PC-3 (cell line): ENCODE measurements around the gene HARBI1. TPM values are rescaled to one million over a fixed set of nuclear protein-coding genes. Genes with fewer than 3 reads are reported as not detected.
A peak's percentile ranks its signal among the peaks of the same experiment; 100 is the strongest.

Experiments used
- ATAC-seq: fragments of 200-7000 bp; cut with Tn5 transposase; 2 replicates; pipeline ENCODE4 v1.9.1; 2020; ENCODE audit warnings: mild to moderate bottlenecking, moderate library complexity
- BruUV-seq: library from RNA; stranded (reverse); fragments of 400-500 nt; replicated peaks from 2 replicates; lab custom pipeline; 2021; lab: Mats Ljungman, UMichigan
- CTCF ChIA-PET: fragments of 300-600 bp; sonication (Branson Sonifier 250); formaldehyde crosslinking; loops from one replicate; lab custom pipeline; 2022; ENCODE audit warnings: antibody characterized with exemption; lab: Charles Lee
- POLR2A ChIA-PET: fragments of 300-600 bp; sonication (Branson Sonifier 250); formaldehyde crosslinking; loops from one replicate; lab custom pipeline; 2022; ENCODE audit warnings: antibody characterized with exemption; ENCODE audit not compliant: unreplicated experiment; lab: Charles Lee
- DNase-seq: peaks from one replicate; pipeline ENCODE4 v3.0.0-alpha.2; 2015
- H2AFZ ChIP-seq: fragments of 300-600 bp; sonication (generic); 2 replicates; pipeline ENCODE4 v1.6.0; 2016; ENCODE audit warnings: antibody characterized with exemption, low read length
- H3F3A ChIP-seq: fragments of 300-600 bp; sonication (generic); one replicate; pipeline ENCODE4 v1.6.0; 2017; ENCODE audit warnings: antibody characterized with exemption, low read length, control low read depth, mild to moderate bottlenecking; ENCODE audit not compliant: unreplicated experiment
- H3K27ac ChIP-seq: fragments of 300-600 bp; sonication (generic); 2 replicates; pipeline ENCODE4 v1.5.1; 2016; ENCODE audit warnings: mild to moderate bottlenecking, low read length
- H3K27me3 ChIP-seq: fragments of 300-600 bp; sonication (generic); 2 replicates; pipeline ENCODE4 v1.6.1; 2016; ENCODE audit warnings: low read length, mixed read lengths
- H3K36me3 ChIP-seq: fragments of 300-600 bp; sonication (generic); 2 replicates; pipeline ENCODE4 v1.6.1; 2016; ENCODE audit warnings: low read depth, mixed run types, low read length, mixed read lengths
- H3K4me1 ChIP-seq: fragments of 300-600 bp; sonication (generic); 2 replicates; pipeline ENCODE4 v1.5.1; 2016; ENCODE audit warnings: low read length; ENCODE audit not compliant: insufficient read depth
- H3K4me2 ChIP-seq: fragments of 300-600 bp; sonication (generic); 2 replicates; pipeline ENCODE4 v1.6.0; 2016; ENCODE audit warnings: low read length
- H3K4me3 ChIP-seq: fragments of 300-600 bp; sonication (generic); 2 replicates; pipeline ENCODE4 v1.5.1; 2016; ENCODE audit warnings: mild to moderate bottlenecking, low read length, mixed read lengths
- H3K79me2 ChIP-seq: fragments of 300-600 bp; sonication (generic); 2 replicates; pipeline ENCODE4 v1.6.1; 2017; ENCODE audit warnings: low read length, mixed read lengths
- H3K9ac ChIP-seq: fragments of 300-600 bp; sonication (generic); 2 replicates; pipeline ENCODE4 v1.6.0; 2016; ENCODE audit warnings: mild to moderate bottlenecking, low read length
- H3K9me2 ChIP-seq: fragments of 300-600 bp; sonication (generic); replicated peaks from 2 replicates; pipeline ENCODE4 v1.6.1; 2016; ENCODE audit warnings: mixed run types, low read length, mixed read lengths
- H3K9me3 ChIP-seq: fragments of 300-600 bp; sonication (generic); 2 replicates; pipeline ENCODE4 v1.6.1; 2016; ENCODE audit warnings: low read length, mixed read lengths
- H4K20me1 ChIP-seq: fragments of 300-600 bp; sonication (generic); 2 replicates; pipeline ENCODE4 v1.6.1; 2016; ENCODE audit warnings: low read length, mixed read lengths
- EZH2 ChIP-seq: fragments of 300-600 bp; sonication (generic); IDR thresholded peaks from one replicate; pipeline ENCODE4 v1.6.1; 2017; ENCODE audit warnings: antibody characterized with exemption, mild to moderate bottlenecking, low read length; ENCODE audit not compliant: unreplicated experiment
- EZH2phosphoT487 ChIP-seq: fragments of 300-600 bp; sonication (generic); IDR thresholded peaks from 2 replicates; pipeline ENCODE4 v1.6.1; 2018; ENCODE audit warnings: mild to moderate bottlenecking, antibody characterized with exemption, low read length, borderline replicate concordance
- intact Hi-C: fragments of 100-400 bp; cut with micrococcal nuclease; formaldehyde crosslinking; loops from 2 replicates; pipeline ENCODE4 v1.9.0; 2023
- total RNA-seq: library from RNA; depleted of rRNA; stranded (reverse); fragments of >200 nt; gene quantifications from 2 replicates; pipeline ENCODE4 v1.2.3, GENCODE V29; 2014
- TF ChIP-seq, protein P1 (sequence below): fragments of 300-600 bp; sonication (generic); conservative IDR thresholded peaks from 2 replicates; pipeline ENCODE4 v1.5.1; 2017; ENCODE audit warnings: antibody characterized with exemption, low read depth, mild to moderate bottlenecking, low read length

Gene HARBI1
- total RNA-seq, 1 experiment from 2014 or later = 1.7 TPM

DNA sequence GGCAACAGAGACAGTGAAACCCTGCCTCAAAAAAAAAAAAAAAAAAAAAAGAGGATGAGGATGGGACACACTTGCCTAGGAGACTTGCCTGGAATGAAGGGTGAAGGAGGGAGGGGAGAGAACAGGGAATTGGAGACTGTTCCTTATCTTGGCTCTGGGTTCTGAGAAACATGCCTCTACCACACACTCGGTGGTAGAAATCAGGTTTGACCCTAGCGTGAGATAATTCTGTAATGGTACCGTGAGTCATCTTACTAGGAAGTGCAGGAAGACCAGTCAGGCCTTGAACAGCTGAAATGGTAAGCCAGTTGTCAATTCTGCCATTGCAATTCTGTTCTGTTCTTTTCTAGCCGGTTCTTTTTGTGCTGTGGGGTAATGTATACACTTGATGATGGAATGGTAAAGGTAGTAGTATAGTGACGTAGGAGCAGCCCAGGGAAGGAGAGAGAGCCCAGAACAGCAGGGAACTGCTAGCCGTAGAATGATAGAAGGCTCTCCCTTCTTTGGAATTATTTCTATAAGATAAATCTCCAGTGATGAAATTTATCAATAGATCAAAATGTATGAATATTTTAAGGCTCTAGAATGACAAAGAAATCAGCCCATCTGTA is 19.3 kb downstream of the HARBI1 start:
- H3K4me2 ChIP-seq = no peak overlapping the region
- intact Hi-C loops = no loop called here
- no peaks in the 10 kb centered on the region for H3K36me3 ChIP-seq
- BruUV-seq = no TSS peak
- no peaks in the 10 kb centered on the region for H3K9me3 ChIP-seq
- ChIA-PET CTCF (no interaction called here), POLR2A (no interaction called here)
- peaks cover 9% of the 10 kb centered on the region for H3K4me1 ChIP-seq
- H3K27ac ChIP-seq = no peak overlapping the region
- TF ChIP-seq EZH2 (no peak), EZH2phosphoT487 (no peak)
- TF ChIP-seq, protein P1, sequence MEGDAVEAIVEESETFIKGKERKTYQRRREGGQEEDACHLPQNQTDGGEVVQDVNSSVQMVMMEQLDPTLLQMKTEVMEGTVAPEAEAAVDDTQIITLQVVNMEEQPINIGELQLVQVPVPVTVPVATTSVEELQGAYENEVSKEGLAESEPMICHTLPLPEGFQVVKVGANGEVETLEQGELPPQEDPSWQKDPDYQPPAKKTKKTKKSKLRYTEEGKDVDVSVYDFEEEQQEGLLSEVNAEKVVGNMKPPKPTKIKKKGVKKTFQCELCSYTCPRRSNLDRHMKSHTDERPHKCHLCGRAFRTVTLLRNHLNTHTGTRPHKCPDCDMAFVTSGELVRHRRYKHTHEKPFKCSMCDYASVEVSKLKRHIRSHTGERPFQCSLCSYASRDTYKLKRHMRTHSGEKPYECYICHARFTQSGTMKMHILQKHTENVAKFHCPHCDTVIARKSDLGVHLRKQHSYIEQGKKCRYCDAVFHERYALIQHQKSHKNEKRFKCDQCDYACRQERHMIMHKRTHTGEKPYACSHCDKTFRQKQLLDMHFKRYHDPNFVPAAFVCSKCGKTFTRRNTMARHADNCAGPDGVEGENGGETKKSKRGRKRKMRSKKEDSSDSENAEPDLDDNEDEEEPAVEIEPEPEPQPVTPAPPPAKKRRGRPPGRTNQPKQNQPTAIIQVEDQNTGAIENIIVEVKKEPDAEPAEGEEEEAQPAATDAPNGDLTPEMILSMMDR = no peak
- no peak for DNase-seq
- H4K20me1 ChIP-seq = 0 out of 2 replicates have a peak, but pooled peaks cover 3% of the 10 kb centered on the region
- H2AFZ ChIP-seq = no peak overlapping the region
- H3F3A ChIP-seq = no peaks in the 10 kb centered on the region
- H3K9ac ChIP-seq = no peak overlapping the region
- peaks cover 11% of the 10 kb centered on the region for H3K79me2 ChIP-seq
- no peak for ATAC-seq
- H3K27me3 ChIP-seq = no peaks in the 10 kb centered on the region
- H3K4me3 ChIP-seq = no peak overlapping the region
- H3K9me2 ChIP-seq = no peaks in the 10 kb centered on the region

DNA sequence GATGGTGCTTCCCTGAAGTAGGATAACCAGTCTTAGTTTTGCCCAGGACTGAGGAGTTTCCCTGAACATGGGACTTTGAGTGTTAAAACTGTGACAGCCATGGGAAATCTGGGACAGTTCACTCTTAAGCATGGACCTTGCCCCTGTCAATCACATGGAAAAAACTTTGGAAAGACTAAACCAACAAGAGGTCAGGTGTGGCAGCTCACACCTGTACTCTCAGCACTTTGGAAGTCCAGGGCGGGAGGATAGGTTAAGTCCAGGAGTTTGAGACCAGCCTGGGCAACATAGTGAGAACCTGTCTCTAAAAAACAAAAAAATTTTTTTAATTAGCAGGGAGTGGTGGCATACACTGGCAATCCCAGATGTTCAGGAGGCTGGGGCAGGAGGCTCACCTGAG is 19.9 kb downstream of the HARBI1 start:
- Histone ChIP-seq H4K20me1 (0 out of 2 replicates have a peak, but pooled peaks cover 5% of the 10 kb centered on the region), H3K9me3 (no peaks in the 10 kb centered on the region), H3K9ac (no peak overlapping the region), H3K79me2 (peaks cover 17% of the 10 kb centered on the region), H3K4me1 (peaks cover 14% of the 10 kb centered on the region), H3K9me2 (no peaks in the 10 kb centered on the region), H3K36me3 (no peaks in the 10 kb centered on the region), H3K27ac (no peak overlapping the region), H3K27me3 (no peaks in the 10 kb centered on the region), H3F3A (no peaks in the 10 kb centered on the region), H2AFZ (no peak overlapping the region), H3K4me3 (no peak overlapping the region), H3K4me2 (no peak overlapping the region)
- BruUV-seq = no TSS peak
- ATAC-seq (no peak), DNase-seq (no peak)
- ChIA-PET POLR2A (no interaction called here), CTCF (no interaction called here)
- TF ChIP-seq EZH2phosphoT487 (no peak), EZH2 (no peak)
- TF ChIP-seq, protein P1 = no peak
- intact Hi-C loops = no loop called here

DNA sequence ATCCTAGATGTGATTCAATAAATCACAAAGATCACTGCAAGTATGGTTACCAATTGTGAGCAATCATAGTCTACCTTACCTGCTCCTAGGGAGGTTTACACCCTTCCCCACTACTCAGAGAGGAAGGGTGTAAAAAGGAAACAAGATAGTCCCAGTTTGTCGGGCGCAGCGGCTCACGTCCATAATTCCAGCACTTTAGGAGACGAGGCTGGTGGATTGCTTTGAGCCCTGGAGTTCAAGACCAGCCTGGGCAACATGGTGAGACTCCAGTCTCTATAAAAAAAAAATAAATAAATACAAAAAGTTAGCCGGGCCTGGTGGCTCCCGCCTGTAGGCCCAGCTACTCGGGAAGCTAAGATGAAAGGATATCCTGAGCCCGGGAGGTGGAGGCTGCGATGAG is 22.2 kb downstream of the HARBI1 start:
- Histone ChIP-seq H3K27ac (no peak overlapping the region), H3K79me2 (peaks cover 40% of the 10 kb centered on the region), H3K9ac (no peak overlapping the region), H2AFZ (peak overlapping the region; percentile 98), H3K4me2 (peak overlapping the region; percentile 98; the same call in 1 of the 2 replicates), H3K9me3 (no peaks in the 10 kb centered on the region), H3K4me1 (peaks cover 19% of the 10 kb centered on the region), H3K27me3 (no peaks in the 10 kb centered on the region), H3K36me3 (no peaks in the 10 kb centered on the region), H4K20me1 (0 out of 2 replicates have a peak, but pooled peaks cover 5% of the 10 kb centered on the region), H3F3A (no peaks in the 10 kb centered on the region), H3K4me3 (no peak overlapping the region), H3K9me2 (no peaks in the 10 kb centered on the region)
- ChIA-PET CTCF (no interaction called here), POLR2A (no interaction called here)
- DNase-seq (no peak), ATAC-seq (no peak)
- no TSS peak for BruUV-seq
- intact Hi-C loops = loop anchor here (2.0 kb wide), 1 partner anchor 22 kb away; the partner anchor contains the start of genes ATG13 and HARBI1
- TF ChIP-seq, protein P1 = no peak
- TF ChIP-seq EZH2 = no peak
- TF ChIP-seq EZH2phosphoT487 = no peak
